Right hindlimb (tissue), 1 donor: ENCODE measurements around the gene DTHD1.

ENCODE experiments used
- DNase-seq: peaks from one replicate; pipeline ENCODE4 v3.0.0-alpha.2; 2018

The DTHD1 gene

GRCh38 chr4:36281384-36282106, at the start of gene DTHD1:
Gene DTHD1, plus strand, starts transcription at chr4:36281616. Its CDS starts 143 bp downstream, at chr4:36281759.
- no peak for DNase-seq

- no peak for DNase-seq
Observed at GRCh38 chr4:36233567-36234266, 47.7 kb upstream of the DTHD1 start.

GRCh38 chr4:36235306-36235705, 46.1 kb upstream of the DTHD1 start:
- DNase-seq = no peak

- no peak for DNase-seq
Observed at GRCh38 chr4:36236159-36236558, 45.3 kb upstream of the DTHD1 start.

- DNase-seq = no peak
Observed at GRCh38 chr4:36237366-36238313, 43.8 kb upstream of the DTHD1 start.

- DNase-seq = no peak
Observed at GRCh38 chr4:36241771-36242170, 39.6 kb upstream of the DTHD1 start.

- DNase-seq = no peak
Observed at GRCh38 chr4:36242629-36243354, 38.6 kb upstream of the DTHD1 start.

- peak; percentile 68 for DNase-seq
Observed at GRCh38 chr4:36243355-36244256, 37.8 kb upstream of the DTHD1 start.

GRCh38 chr4:36244257-36245082, 36.9 kb upstream of the DTHD1 start, which contains the start of gene ARAP2:
Gene ARAP2, minus strand, starts transcription at chr4:36244514. Its CDS starts 15,028 bp downstream, at chr4:36229486.
- peak; percentile 34 for DNase-seq

GRCh38 chr4:36249610-36250009, 31.8 kb upstream of the DTHD1 start:
- DNase-seq = no peak

GRCh38 chr4:36251983-36252382, 29.4 kb upstream of the DTHD1 start:
- no peak for DNase-seq

GRCh38 chr4:36254371-36254770, 27.0 kb upstream of the DTHD1 start:
- DNase-seq = no peak

- DNase-seq = no peak
Observed at GRCh38 chr4:36255577-36255976, 25.8 kb upstream of the DTHD1 start.

GRCh38 chr4:36256398-36256891, 25.0 kb upstream of the DTHD1 start:
- peak; percentile 64 for DNase-seq

GRCh38 chr4:36260731-36261130, 20.7 kb upstream of the DTHD1 start:
- no peak for DNase-seq

- no peak for DNase-seq
Observed at GRCh38 chr4:36264207-36264826, 17.1 kb upstream of the DTHD1 start.

GRCh38 chr4:36267486-36268268, 13.7 kb upstream of the DTHD1 start:
- DNase-seq = no peak

GRCh38 chr4:36269101-36269500, 12.3 kb upstream of the DTHD1 start:
- no peak for DNase-seq
